ENCODE measurements around the gene SLC25A20. TPM values are rescaled to one million over a fixed set of nuclear protein-coding genes. Genes with fewer than 3 reads are reported as not detected.

Gene SLC25A20
- total and polyA plus RNA-seq, 3 experiments from 2014 or later: 29.1 to 40.1 (median 31.5) TPM

GRCh38 chr3:48931944-48932580, 33.4 kb upstream of the SLC25A20 start:
- H3K36me3 Mint-ChIP-seq: peaks cover 12 to 78% (median 22%) of the 10 kb centered on the region in 3 donors
- CTCF ChIA-PET: interaction anchor here (1.9 kb wide), 1 partner anchor 13 kb away, joined by 5 read pairs; the partner anchor contains the start of gene ARIH2
- Histone ChIP-seq H3K9me3 (ENCODE audit: low read length) (no peaks in the 10 kb centered on the region), H3K27ac (ENCODE audit: low read depth, low read length) (no peak overlapping the region), H3K4me1 (ENCODE audit: insufficient read depth, low read length) (peaks cover 42% of the 10 kb centered on the region), H3K4me3 (ENCODE audit: low read length) (no peak overlapping the region), H3K36me3 (ENCODE audit: insufficient read depth, low read length) (peaks cover 20% of the 10 kb centered on the region), H3K27me3 (ENCODE audit: insufficient read depth, low read length, poor library complexity, severe bottlenecking) (no peaks in the 10 kb centered on the region)
- no peak for DNase-seq
- peak overlapping the region in 3 of 7 donors; percentile 24 to 78 (median 49) for H3K4me3 Mint-ChIP-seq
- H3K4me1 Mint-ChIP-seq: peaks cover 67 to 84% (median 77%) of the 10 kb centered on the region in 3 donors
- no peaks in the 10 kb centered on the region for H3K9me3 Mint-ChIP-seq
- H3K27me3 Mint-ChIP-seq: no peaks in the 10 kb centered on the region
- POLR2A ChIA-PET: no interaction called here
- H3K27ac Mint-ChIP-seq: peak overlapping the region; percentile 6 to 80 (median 42)

- peaks cover 49% of the 10 kb centered on the region for H3K4me1 ChIP-seq (ENCODE audit: insufficient read depth, low read length)
- peak overlapping the region in 2 of 7 donors; percentile 14 to 19 for H3K4me3 Mint-ChIP-seq
- no peaks in the 10 kb centered on the region for H3K27me3 ChIP-seq (ENCODE audit: insufficient read depth, low read length, poor library complexity, severe bottlenecking)
- H3K36me3 ChIP-seq (ENCODE audit: insufficient read depth, low read length): peaks cover 23% of the 10 kb centered on the region
- H3K27ac Mint-ChIP-seq: peak overlapping the region in 1 of 8 donors; percentile 66
- no peak for DNase-seq
- ChIA-PET CTCF (interaction anchor here (1.3 to 2.4 kb wide), 2 partner anchors 11 to 57 kb away, joined by 3 to 15 read pairs; partner anchors contain the start of gene ARIH2), POLR2A (no interaction called here)
- no peak overlapping the region for H3K27ac ChIP-seq (ENCODE audit: low read depth, low read length)
- H3K36me3 Mint-ChIP-seq: peaks cover 10 to 83% (median 25%) of the 10 kb centered on the region in 3 donors
- H3K4me3 ChIP-seq (ENCODE audit: low read length): no peak overlapping the region
- peaks cover 74 to 89% (median 86%) of the 10 kb centered on the region in 3 donors for H3K4me1 Mint-ChIP-seq
- H3K27me3 Mint-ChIP-seq: no peaks in the 10 kb centered on the region
- H3K9me3 ChIP-seq (ENCODE audit: low read length): no peaks in the 10 kb centered on the region
- H3K9me3 Mint-ChIP-seq: no peaks in the 10 kb centered on the region
These were observed 31.9 kb upstream of the SLC25A20 start for GRCh38 chr3:48930590-48930989.

- Mint-ChIP-seq H3K27me3 (no peaks in the 10 kb centered on the region), H3K27ac (peak overlapping the region in 7 of 8 donors; percentile 1 to 65 (median 28)), H3K4me1 (peaks cover 68 to 83% (median 79%) of the 10 kb centered on the region in 3 donors), H3K9me3 (no peaks in the 10 kb centered on the region), H3K4me3 (peak overlapping the region in 5 of 7 donors; percentile 2 to 65 (median 39)), H3K36me3 (peaks cover 8 to 80% (median 26%) of the 10 kb centered on the region in 3 donors)
- H3K27me3 ChIP-seq (ENCODE audit: insufficient read depth, low read length, poor library complexity, severe bottlenecking): no peaks in the 10 kb centered on the region
- DNase-seq: no peak
- no peak overlapping the region for H3K4me3 ChIP-seq (ENCODE audit: low read length)
- CTCF ChIA-PET: interaction anchor here (1.0 to 2.4 kb wide), 4 partner anchors 10 to 59 kb away, joined by 3 to 15 read pairs (median 6); partner anchors contain the start of gene ARIH2
- H3K27ac ChIP-seq (ENCODE audit: low read depth, low read length): no peak overlapping the region
- H3K4me1 ChIP-seq (ENCODE audit: insufficient read depth, low read length): peaks cover 49% of the 10 kb centered on the region
- no peaks in the 10 kb centered on the region for H3K9me3 ChIP-seq (ENCODE audit: low read length)
- H3K36me3 ChIP-seq (ENCODE audit: insufficient read depth, low read length): peaks cover 23% of the 10 kb centered on the region
- POLR2A ChIA-PET: no interaction called here
These were observed 30.8 kb upstream of the SLC25A20 start for GRCh38 chr3:48929358-48930035.

- ChIA-PET CTCF (interaction anchor here (1.0 to 2.4 kb wide), 5 partner anchors 9 to 31 kb away, joined by 3 to 15 read pairs (median 4); partner anchors contain the start of genes ARIH2 and SLC25A20), POLR2A (no interaction called here)
- Mint-ChIP-seq H3K27ac (peak overlapping the region in 6 of 8 donors; percentile 6 to 92 (median 41)), H3K27me3 (no peaks in the 10 kb centered on the region), H3K4me1 (peaks cover 60 to 79% (median 71%) of the 10 kb centered on the region in 3 donors), H3K36me3 (peaks cover 5 to 79% (median 26%) of the 10 kb centered on the region in 3 donors), H3K4me3 (peak overlapping the region in 4 of 7 donors; percentile 19 to 35 (median 22)), H3K9me3 (no peaks in the 10 kb centered on the region)
- Histone ChIP-seq H3K27ac (ENCODE audit: low read depth, low read length) (no peak overlapping the region), H3K9me3 (ENCODE audit: low read length) (no peaks in the 10 kb centered on the region), H3K4me1 (ENCODE audit: insufficient read depth, low read length) (peaks cover 49% of the 10 kb centered on the region), H3K27me3 (ENCODE audit: insufficient read depth, low read length, poor library complexity, severe bottlenecking) (no peaks in the 10 kb centered on the region), H3K36me3 (ENCODE audit: insufficient read depth, low read length) (peaks cover 23% of the 10 kb centered on the region), H3K4me3 (ENCODE audit: low read length) (no peak overlapping the region)
- no peak for DNase-seq
These were observed 30.0 kb upstream of the SLC25A20 start for GRCh38 chr3:48928679-48929078.

GRCh38 chr3:48927928-48928327, 29.2 kb upstream of the SLC25A20 start:
- no peaks in the 10 kb centered on the region for H3K9me3 Mint-ChIP-seq
- no peaks in the 10 kb centered on the region for H3K9me3 ChIP-seq (ENCODE audit: low read length)
- ChIA-PET CTCF (interaction anchor here (1.0 to 2.4 kb wide), 3 partner anchors 9 to 30 kb away, joined by 3 to 7 read pairs (median 4); partner anchors contain the start of gene SLC25A20), POLR2A (interaction anchor here (0.5 kb wide), 1 partner anchor 150 kb away, joined by 3 read pairs; no protein-coding TSS in a partner anchor)
- H3K27me3 ChIP-seq (ENCODE audit: insufficient read depth, low read length, poor library complexity, severe bottlenecking): no peaks in the 10 kb centered on the region
- no peak overlapping the region for H3K4me3 ChIP-seq (ENCODE audit: low read length)
- peak overlapping the region in 4 of 7 donors; percentile 10 to 51 (median 30) for H3K4me3 Mint-ChIP-seq
- peaks cover 60 to 78% (median 68%) of the 10 kb centered on the region in 3 donors for H3K4me1 Mint-ChIP-seq
- peak overlapping the region in 5 of 8 donors; percentile 3 to 92 (median 56) for H3K27ac Mint-ChIP-seq
- no peak overlapping the region for H3K27ac ChIP-seq (ENCODE audit: low read depth, low read length)
- peaks cover 4 to 80% (median 25%) of the 10 kb centered on the region in 3 donors for H3K36me3 Mint-ChIP-seq
- H3K27me3 Mint-ChIP-seq: no peaks in the 10 kb centered on the region
- H3K4me1 ChIP-seq (ENCODE audit: insufficient read depth, low read length): peaks cover 49% of the 10 kb centered on the region
- DNase-seq: no peak
- peaks cover 23% of the 10 kb centered on the region for H3K36me3 ChIP-seq (ENCODE audit: insufficient read depth, low read length)

GRCh38 chr3:48926425-48927392, 28.0 kb upstream of the SLC25A20 start:
- Histone ChIP-seq H3K27me3 (ENCODE audit: insufficient read depth, low read length, poor library complexity, severe bottlenecking) (no peaks in the 10 kb centered on the region), H3K4me1 (ENCODE audit: insufficient read depth, low read length) (peaks cover 43% of the 10 kb centered on the region), H3K27ac (ENCODE audit: low read depth, low read length) (no peak overlapping the region), H3K9me3 (ENCODE audit: low read length) (no peaks in the 10 kb centered on the region), H3K4me3 (ENCODE audit: low read length) (no peak overlapping the region), H3K36me3 (ENCODE audit: insufficient read depth, low read length) (peaks cover 23% of the 10 kb centered on the region)
- ChIA-PET CTCF (interaction anchor here (1.5 to 2.4 kb wide), 2 partner anchors 8 to 25 kb away, joined by 3 to 7 read pairs; no protein-coding TSS in a partner anchor), POLR2A (interaction anchor here (0.6 kb wide), 1 partner anchor 1884 kb away, joined by 3 read pairs; no protein-coding TSS in a partner anchor)
- H3K36me3 Mint-ChIP-seq: peaks cover 4 to 75% (median 17%) of the 10 kb centered on the region in 3 donors
- no peaks in the 10 kb centered on the region for H3K27me3 Mint-ChIP-seq
- peak overlapping the region in 7 of 8 donors; percentile 19 to 92 (median 54) for H3K27ac Mint-ChIP-seq
- H3K9me3 Mint-ChIP-seq: no peaks in the 10 kb centered on the region
- peaks cover 53 to 75% (median 63%) of the 10 kb centered on the region in 3 donors for H3K4me1 Mint-ChIP-seq
- peak overlapping the region in 5 of 7 donors; percentile 35 to 55 (median 51) for H3K4me3 Mint-ChIP-seq
- no peak for DNase-seq
